SU-DHL-6 (cell line): Measurements from ENCODE around the gene MCF2L2.
A peak's percentile ranks its signal among the peaks of the same experiment; 100 is the strongest.

Experiments
- H2AFZ ChIP-seq: fragments of 200-600 bp; sonication (generic); 2 replicates; pipeline ENCODE4 v1.6.1; 2014; ENCODE audit warnings: low read depth, mild to moderate bottlenecking, moderate library complexity, mixed read lengths, antibody characterized with exemption, low read length; ENCODE audit not compliant: severe bottlenecking
- H3F3A ChIP-seq: fragments of 200-600 bp; shearing (Covaris generic); 2 replicates; pipeline ENCODE4 v1.6.0; 2016; ENCODE audit warnings: antibody characterized with exemption, mild to moderate bottlenecking; ENCODE audit not compliant: insufficient read depth
- H3K27ac ChIP-seq: fragments of 200-600 bp; sonication (generic); 2 replicates; pipeline ENCODE4 v1.5.1; 2016; ENCODE audit warnings: low read depth, mild to moderate bottlenecking, low read length, moderate library complexity, mixed read lengths
- H3K27me3 ChIP-seq: fragments of 200-600 bp; sonication (generic), shearing (Covaris generic); 2 replicates; pipeline ENCODE4 v1.6.0; 2014; ENCODE audit warnings: mild to moderate bottlenecking, low read length
- H3K36me3 ChIP-seq: fragments of 200-600 bp; sonication (generic); 2 replicates; pipeline ENCODE4 v1.6.1; 2014; ENCODE audit warnings: mild to moderate bottlenecking, low read length, mixed read lengths
- H3K4me2 ChIP-seq: fragments of 300-600, 200-600 bp; shearing (Covaris generic), sonication (generic); 2 replicates; pipeline ENCODE4 v1.6.0; 2014; ENCODE audit warnings: low read length, low read depth, mild to moderate bottlenecking; ENCODE audit not compliant: poor library complexity, severe bottlenecking
- H3K4me3 ChIP-seq: fragments of 200-600 bp; sonication (generic); 2 replicates; pipeline ENCODE4 v1.5.1; 2014; ENCODE audit warnings: antibody characterized with exemption, low read length, mild to moderate bottlenecking, mixed read lengths; ENCODE audit not compliant: insufficient read depth, poor library complexity, severe bottlenecking
- H3K79me2 ChIP-seq: fragments of 200-600 bp; sonication (generic); 2 replicates; pipeline ENCODE4 v1.6.1; 2014; ENCODE audit warnings: mild to moderate bottlenecking, low read length, moderate library complexity; ENCODE audit not compliant: insufficient read depth
- H3K9ac ChIP-seq: fragments of 200-600 bp; sonication (generic); 2 replicates; pipeline ENCODE4 v1.7.0; 2014; ENCODE audit warnings: mild to moderate bottlenecking, low read length
- H3K9me2 ChIP-seq: fragments of 200-600 bp; sonication (generic); replicated peaks from 2 replicates; pipeline ENCODE4 v1.6.1; 2014; ENCODE audit warnings: low read length; ENCODE audit not compliant: insufficient read depth
- H3K9me3 ChIP-seq: fragments of 200-600 bp; sonication (generic); 2 replicates; pipeline ENCODE4 v1.6.1; 2014; ENCODE audit warnings: low read length, mixed read lengths; ENCODE audit not compliant: insufficient read depth
- H4K20me1 ChIP-seq: fragments of 200-600 bp; sonication (generic); 2 replicates; pipeline ENCODE4 v1.6.1; 2014; ENCODE audit warnings: low read depth, mild to moderate bottlenecking, antibody characterized with exemption, low read length, moderate library complexity, mixed read lengths
- CTCF ChIP-seq: fragments of 200-600 bp; sonication (generic); IDR thresholded peaks from one replicate; pipeline ENCODE4 v1.5.1; 2017; ENCODE audit warnings: antibody characterized with exemption, mild to moderate bottlenecking, low read length, moderate library complexity; ENCODE audit not compliant: insufficient read depth, poor library complexity, severe bottlenecking
- EZH2phosphoT487 ChIP-seq: fragments of 200-600 bp; sonication (generic), shearing (Covaris generic); conservative IDR thresholded peaks from 2 replicates; pipeline ENCODE4 v1.6.1; 2018; ENCODE audit warnings: mild to moderate bottlenecking, antibody characterized with exemption, low read length, moderate library complexity, mixed read lengths

Gene MCF2L2

GRCh38 chr3:183287301-183287971 is 141.0 kb downstream of the MCF2L2 start:
- TF ChIP-seq EZH2phosphoT487, result no peak
- TF ChIP-seq CTCF, result no peak
- H3K27ac ChIP-seq, result no peak overlapping the region
- no peaks in the 10 kb centered on the region for H3K79me2 ChIP-seq
- no peak overlapping the region for H3K9ac ChIP-seq
- no peaks in the 10 kb centered on the region for H3K36me3 ChIP-seq
- no peak overlapping the region for H3K4me3 ChIP-seq
- H3K9me2 ChIP-seq, result no peaks in the 10 kb centered on the region
- H3K4me2 ChIP-seq, result no peak overlapping the region
- no peaks in the 10 kb centered on the region for H3K9me3 ChIP-seq
- H4K20me1 ChIP-seq, result no peaks in the 10 kb centered on the region
- no peaks in the 10 kb centered on the region for H3K27me3 ChIP-seq
- H2AFZ ChIP-seq, result no peak overlapping the region
- no peaks in the 10 kb centered on the region for H3F3A ChIP-seq

- no peaks in the 10 kb centered on the region for H3K27me3 ChIP-seq
- no peak overlapping the region for H3K27ac ChIP-seq
- no peaks in the 10 kb centered on the region for H3K79me2 ChIP-seq
- H2AFZ ChIP-seq, result no peak overlapping the region
- H3K9me3 ChIP-seq, result no peaks in the 10 kb centered on the region
- H3F3A ChIP-seq, result no peaks in the 10 kb centered on the region
- no peak overlapping the region for H3K4me3 ChIP-seq
- H3K9ac ChIP-seq, result no peak overlapping the region
- no peaks in the 10 kb centered on the region for H3K9me2 ChIP-seq
- no peaks in the 10 kb centered on the region for H3K36me3 ChIP-seq
- TF ChIP-seq EZH2phosphoT487 (no peak), CTCF (no peak)
- no peaks in the 10 kb centered on the region for H4K20me1 ChIP-seq
- peak overlapping the region; percentile 3 for H3K4me2 ChIP-seq
Observed at GRCh38 chr3:183285828-183286457, 142.5 kb downstream of the MCF2L2 start.

GRCh38 chr3:183285318-183285717 is 143.1 kb downstream of the MCF2L2 start:
- H3K36me3 ChIP-seq, result no peaks in the 10 kb centered on the region
- H4K20me1 ChIP-seq, result no peaks in the 10 kb centered on the region
- no peak for TF ChIP-seq CTCF
- no peak for TF ChIP-seq EZH2phosphoT487
- H3F3A ChIP-seq, result no peaks in the 10 kb centered on the region
- H3K27me3 ChIP-seq, result no peaks in the 10 kb centered on the region
- H3K4me2 ChIP-seq, result peak overlapping the region; percentile 3
- no peak overlapping the region for H3K4me3 ChIP-seq
- no peak overlapping the region for H3K27ac ChIP-seq
- H3K9me2 ChIP-seq, result no peaks in the 10 kb centered on the region
- no peak overlapping the region for H2AFZ ChIP-seq
- H3K9me3 ChIP-seq, result no peaks in the 10 kb centered on the region
- no peaks in the 10 kb centered on the region for H3K79me2 ChIP-seq
- no peak overlapping the region for H3K9ac ChIP-seq
